Myocyte (in vitro differentiated cells): ENCODE measurements around the gene GLRX2. TPM values are rescaled to one million over a fixed set of nuclear protein-coding genes. Genes with fewer than 3 reads are reported as not detected.

ENCODE experiments used
- DNase-seq: peaks from one replicate; pipeline ENCODE4 v3.0.0-alpha.2; 2012; ENCODE audit warnings: low read depth
- total RNA-seq: library from RNA; depleted of rRNA; stranded (reverse); fragments of >200 nt; gene quantifications from 2 replicates; pipeline ENCODE4 v1.2.3, GENCODE V29; 2014

Gene GLRX2
- total RNA-seq, 1 donor from 2014 or later = 28.8 TPM

GRCh38 chr1:193113258-193113991, 8.2 kb upstream of the GLRX2 start:
- DNase-seq = no peak

- DNase-seq = peak; percentile 75
Measured at GRCh38 chr1:193111641-193112090, 6.5 kb upstream of the GLRX2 start.

GRCh38 chr1:193110864-193111263, 5.7 kb upstream of the GLRX2 start:
- no peak for DNase-seq

DNA sequence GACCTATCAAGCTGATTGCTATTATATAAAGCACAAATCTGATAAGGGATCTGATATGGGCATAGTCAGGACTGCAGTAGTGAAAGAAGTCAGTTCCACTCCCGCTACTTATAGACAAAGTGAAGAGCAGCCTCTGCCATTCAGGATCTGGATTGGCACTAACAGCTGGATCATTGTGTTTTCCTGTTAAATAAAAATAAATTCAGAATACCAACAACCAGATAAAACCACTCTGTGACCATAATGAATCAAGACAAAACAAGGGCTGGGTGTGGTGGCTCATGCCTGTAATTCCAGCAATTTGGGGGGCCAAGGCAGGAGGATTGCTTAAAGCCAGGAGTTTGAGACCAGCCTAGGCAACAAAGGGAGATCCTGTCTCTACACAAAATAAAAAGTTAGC, 5.0 kb upstream of the GLRX2 start:
- peak; percentile 68 for DNase-seq

- DNase-seq = no peak
Measured at GRCh38 chr1:193109619-193110018, 4.4 kb upstream of the GLRX2 start.

DNA sequence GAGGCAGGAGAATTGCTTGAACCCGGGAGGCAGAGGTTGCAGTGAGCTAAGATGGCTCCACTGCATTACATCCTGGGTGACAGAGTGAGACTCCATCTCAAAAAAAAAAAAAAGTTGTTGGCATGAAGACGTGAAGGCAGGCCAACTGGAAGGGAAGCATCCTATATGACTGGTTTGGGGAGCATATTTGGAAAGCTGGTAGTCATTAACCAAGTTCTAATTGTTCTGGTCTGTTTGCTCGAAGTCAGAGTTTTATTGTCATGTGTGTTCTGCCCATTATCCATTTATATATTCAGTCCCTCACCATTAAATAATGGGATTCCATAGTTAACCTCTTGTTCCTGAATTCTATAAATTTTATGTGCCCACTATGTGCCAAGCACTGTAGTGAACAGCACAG, 3.3 kb upstream of the GLRX2 start:
- no peak for DNase-seq

DNA sequence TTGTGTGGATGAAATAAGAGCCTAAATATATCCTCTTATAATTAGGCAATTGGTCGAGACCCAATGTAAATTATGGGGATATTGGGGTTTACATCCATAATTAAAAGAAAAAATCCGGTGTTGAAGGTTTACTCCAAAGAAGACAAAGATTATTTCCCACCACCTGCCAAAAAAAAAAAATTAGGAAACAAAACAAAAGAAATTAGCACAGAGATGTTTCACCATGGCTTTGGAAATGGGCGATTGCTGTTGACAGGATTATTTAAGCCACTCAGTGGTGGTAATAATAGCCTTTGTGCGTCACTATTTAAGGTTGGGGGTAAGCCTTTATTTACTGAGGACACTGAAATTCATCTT, 585 bp upstream of the GLRX2 start:
- no peak for DNase-seq

- DNase-seq = peak; percentile 64
Measured at GRCh38 chr1:193104502-193104906, 710 bp downstream of the GLRX2 start.

- DNase-seq = no peak
Measured at GRCh38 chr1:193103759-193104501, 1.3 kb downstream of the GLRX2 start.

- no peak for DNase-seq
Measured at GRCh38 chr1:193102662-193103061, 2.6 kb downstream of the GLRX2 start.

DNA sequence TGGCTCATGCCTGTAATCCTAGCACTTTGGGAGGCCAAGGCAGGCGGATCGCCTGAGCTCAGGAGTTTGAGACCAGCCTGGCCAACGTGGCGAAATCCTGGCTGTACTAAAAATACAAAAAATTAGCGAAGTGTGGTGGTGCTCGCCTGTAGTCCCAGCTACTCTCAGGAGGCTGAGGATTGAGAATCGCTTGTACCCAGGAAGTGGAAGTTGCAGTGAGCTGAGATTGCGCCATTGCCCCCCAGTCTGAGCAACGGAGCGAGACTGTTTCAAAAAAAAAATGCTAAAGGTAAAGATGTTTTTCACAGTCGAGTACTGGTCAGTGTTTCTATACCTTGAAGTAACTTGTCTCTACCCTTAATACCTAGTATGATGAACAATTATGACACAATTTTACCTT, 11.1 kb downstream of the GLRX2 start:
- DNase-seq = no peak

DNA sequence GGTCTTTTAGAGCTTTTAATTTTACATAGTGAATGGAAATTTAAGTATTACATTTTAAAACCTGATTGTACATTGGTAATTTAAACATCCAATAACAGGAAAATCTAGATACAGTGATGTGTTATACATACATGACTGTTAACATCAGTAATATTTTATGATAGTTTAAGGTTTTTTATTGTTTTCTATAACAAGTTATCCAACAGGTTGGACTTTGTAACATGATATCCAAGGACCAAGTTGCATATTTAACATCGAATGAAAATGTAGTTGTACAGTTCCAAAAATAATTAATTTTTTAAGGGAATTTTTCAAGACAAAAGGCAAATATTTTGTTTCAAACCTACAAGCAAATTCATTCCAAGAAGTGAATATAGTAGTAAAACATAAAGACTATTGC, 14.3 kb downstream of the GLRX2 start:
- DNase-seq = no peak

DNA sequence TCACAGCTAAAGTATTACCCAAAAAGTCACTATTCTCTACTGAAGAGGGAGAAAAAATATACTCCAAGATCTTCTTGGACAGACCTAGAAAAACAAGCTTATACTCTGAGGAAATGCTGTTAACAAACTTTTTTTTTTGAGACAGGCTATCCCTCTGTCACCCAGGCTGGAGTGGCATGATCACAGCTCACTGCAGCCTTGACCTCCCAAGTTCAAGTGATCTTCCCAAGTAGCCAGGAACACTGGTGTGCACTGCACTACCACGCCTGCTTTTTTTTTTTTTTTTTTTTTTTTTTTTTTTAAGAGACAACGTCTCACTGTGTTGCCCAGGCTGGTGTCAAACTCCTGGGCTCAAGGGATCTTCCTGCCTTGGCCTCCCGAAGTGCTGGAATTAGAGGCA, 17.3 kb downstream of the GLRX2 start:
- DNase-seq = no peak

GRCh38 chr1:193086342-193086741, 18.9 kb downstream of the GLRX2 start:
- DNase-seq = no peak

DNA sequence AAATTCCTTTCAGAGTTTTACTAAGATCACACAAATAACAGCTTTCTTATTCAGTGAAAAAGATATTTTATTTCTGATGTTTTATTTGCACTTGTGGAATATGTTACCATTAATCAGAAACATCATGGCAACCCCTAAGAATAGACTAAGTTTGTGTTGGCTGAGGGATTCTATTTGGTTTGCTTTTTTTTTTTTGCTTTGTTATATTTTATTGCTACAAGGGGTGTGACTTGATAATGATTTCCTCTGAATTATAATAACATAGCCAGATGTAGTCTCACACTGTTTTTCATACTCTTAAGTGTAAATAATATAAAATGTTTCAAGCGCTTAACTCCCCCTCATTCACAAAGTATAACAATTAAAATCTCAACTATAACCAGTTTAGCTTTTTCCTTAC, 20.0 kb downstream of the GLRX2 start:
- DNase-seq = no peak

DNA sequence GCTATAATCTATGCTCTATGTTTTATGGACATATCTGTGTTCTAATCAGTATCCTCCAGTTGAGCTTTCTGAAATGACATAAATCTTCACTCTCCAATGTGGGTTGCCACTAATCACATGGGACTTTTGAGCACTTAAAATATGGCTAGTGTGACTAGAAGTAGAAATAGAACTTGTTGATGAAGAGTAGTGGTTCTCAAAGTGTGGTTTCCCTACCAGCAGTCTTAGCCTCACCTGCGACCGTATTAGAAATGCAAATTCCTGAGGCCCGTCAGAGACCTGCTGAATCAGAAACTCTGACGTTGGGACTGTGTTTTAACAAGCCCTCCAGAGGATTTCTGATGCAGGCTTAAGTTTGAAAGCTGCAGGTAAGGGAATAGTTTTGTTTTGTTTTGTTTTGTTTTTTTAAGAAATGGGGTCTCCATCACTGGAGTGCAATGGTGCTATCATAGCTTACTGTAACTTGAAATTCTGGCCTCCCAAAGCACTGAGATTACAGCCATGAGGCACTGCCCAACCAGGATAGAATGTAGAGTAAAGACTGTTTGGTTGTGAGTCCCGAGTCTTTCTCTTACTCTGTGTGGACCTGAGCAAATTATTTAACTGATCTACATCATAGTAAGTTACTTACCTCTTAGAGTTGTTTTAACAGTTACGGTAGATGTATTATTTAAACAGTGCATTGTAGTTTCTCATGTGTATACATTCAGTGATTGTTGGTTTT, 21.7 kb downstream of the GLRX2 start:
- DNase-seq = no peak

DNA sequence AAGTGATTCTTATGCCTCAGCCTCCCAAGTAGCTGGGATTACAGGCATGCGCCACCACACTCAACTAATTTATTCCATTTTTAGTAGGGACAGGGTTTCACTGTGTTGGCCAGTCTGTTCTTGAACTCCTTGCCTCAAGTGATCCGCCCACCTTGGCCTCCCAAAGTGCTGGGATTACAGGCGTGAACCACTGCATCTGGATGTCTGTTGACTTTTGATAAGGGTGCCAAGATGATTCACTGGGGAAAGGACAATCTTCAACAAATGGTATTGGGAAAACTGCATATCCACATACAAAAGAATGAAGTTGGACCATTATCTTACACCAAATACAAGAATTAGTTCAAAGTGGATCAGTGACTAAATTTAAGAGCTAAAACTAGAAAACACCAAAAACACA, 26.0 kb downstream of the GLRX2 start:
- DNase-seq = no peak

DNA sequence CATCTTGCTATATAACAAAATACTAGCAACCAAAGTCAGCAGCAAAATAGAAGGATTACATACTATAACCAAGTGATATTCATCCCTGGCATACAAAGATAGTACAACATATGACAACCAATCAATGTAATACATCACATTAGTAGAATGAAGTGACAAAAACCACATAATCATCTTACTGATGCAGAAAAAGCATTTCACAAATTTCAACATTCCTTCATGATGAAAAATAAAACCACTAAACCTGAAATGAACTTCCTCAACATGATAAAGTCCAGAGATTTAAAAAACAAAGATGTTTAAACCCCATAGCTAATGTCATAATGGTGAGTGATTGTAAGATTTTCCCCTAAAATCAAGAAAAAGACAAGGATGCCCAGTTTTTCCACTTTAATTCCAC, 27.2 kb downstream of the GLRX2 start:
- DNase-seq = no peak

- DNase-seq = no peak
Measured at GRCh38 chr1:193070942-193071341, 34.3 kb downstream of the GLRX2 start.

GRCh38 chr1:193070386-193070753, 34.8 kb downstream of the GLRX2 start:
- peak; percentile 13 for DNase-seq

DNA sequence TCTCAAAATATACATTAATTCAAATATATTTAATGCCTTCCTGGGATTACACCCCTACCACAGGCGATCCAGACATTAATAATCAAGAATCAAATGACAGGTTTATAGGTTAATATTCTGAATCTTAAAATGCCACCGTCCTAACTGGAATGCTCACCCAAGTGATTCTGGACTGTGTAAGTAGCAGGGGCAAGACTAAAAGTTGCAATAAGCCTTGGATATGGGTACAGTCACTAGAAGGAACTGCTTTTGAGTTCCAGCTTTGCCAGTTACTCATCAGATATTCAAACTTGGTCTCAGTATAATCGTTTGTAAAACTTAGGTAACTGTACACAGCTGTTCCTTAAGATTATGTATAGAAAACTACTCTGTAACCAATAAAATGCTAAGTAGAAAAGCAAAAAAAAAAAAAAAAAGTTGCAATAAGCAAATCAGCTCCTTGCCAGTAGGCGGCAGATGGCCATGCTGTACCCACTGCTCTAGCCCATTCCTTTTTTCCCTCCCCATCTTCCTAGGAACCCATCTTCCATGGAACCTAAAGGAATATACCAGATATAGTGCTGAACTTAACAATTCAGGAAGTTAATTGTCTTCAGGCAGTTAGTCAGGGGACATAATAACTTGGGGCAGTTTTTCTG, 35.3 kb downstream of the GLRX2 start:
- DNase-seq = no peak

DNA sequence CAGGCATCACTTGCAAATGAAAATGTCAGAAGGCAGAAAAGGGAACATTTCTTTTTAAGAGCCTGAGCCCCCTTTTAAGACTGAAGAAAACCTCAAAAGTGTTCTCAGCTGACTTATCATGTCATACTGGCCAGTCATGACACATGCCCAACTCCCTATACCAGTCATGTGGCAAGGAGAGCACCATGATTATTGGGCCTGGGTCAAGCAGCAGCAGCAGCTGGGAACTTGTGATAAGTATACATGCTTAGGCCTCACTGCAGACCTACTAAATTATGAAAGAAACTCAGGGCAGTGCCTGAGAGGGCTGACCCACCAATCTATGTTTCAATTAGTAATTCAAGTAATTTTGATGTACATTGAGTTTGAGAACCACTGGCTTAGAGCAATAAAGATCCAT, 37.2 kb downstream of the GLRX2 start:
- peak; percentile 10 for DNase-seq
